ENCODE measurements around the gene CTBP1.

CTBP1 gene

GRCh38 chr4:1193206-1194009 lies 55.5 kb downstream of the CTBP1 start:
- DNase-seq, result no peak

DNA sequence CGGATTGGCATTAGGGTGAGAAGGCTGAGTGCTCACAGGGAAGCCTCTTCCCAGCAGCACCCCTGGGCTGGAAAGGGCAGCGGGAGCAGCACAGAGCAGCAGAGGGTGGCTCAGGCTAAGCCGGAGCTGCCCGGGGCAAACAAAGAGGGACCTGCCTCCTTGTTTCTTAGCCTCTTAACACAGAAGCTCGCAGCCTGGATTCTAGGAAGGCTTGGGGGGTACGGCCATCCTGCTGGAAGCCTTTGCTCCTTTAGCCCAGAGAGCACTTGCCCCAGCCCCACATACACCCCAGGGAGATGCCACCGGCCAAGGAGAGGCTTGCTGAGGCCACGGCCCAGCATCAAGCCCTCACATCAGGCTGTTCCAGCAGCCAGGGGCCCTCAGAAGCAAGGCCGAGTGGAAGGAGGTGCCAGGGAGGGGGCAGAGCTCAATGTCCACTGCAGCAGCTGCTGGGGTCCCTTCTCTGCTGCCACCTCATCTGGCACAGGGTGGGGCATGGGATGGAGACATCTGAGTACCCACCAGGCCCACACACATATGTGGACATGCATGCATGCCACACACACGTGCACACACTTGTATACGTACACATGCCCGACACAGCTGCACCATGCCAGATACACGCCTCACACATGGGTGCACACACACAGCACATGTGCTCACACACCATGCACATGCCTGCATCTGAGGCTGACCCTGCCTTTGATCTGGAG lies 56.3 kb downstream of the CTBP1 start:
- no peak for DNase-seq

- peak; percentile 88 for DNase-seq
These were observed 56.8 kb downstream of the CTBP1 start for GRCh38 chr4:1192091-1192492.

- no peak for DNase-seq
These were observed 57.3 kb downstream of the CTBP1 start for GRCh38 chr4:1191621-1192020.

DNA sequence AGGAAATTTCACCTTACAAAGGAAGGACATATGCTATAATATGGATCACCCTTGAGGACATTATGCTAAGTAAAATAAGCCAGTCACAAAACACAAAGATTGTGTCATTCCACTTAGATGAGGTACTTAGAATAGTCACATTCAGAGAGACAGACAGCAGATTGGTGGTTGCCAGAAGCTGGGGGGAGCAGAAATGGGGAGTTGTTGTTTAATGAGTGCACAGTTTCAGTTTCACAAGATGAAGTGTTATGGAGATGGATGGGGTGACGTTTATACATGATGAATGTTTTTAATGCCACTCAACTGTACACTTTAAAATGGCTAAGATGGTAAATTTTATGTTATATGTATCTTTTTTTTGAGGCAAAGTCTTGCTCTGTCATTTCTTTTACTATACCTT lies 61.7 kb downstream of the CTBP1 start:
- no peak for DNase-seq

- peak; percentile 2 for DNase-seq
These were observed 64.8 kb downstream of the CTBP1 start for GRCh38 chr4:1183985-1184773.

DNA sequence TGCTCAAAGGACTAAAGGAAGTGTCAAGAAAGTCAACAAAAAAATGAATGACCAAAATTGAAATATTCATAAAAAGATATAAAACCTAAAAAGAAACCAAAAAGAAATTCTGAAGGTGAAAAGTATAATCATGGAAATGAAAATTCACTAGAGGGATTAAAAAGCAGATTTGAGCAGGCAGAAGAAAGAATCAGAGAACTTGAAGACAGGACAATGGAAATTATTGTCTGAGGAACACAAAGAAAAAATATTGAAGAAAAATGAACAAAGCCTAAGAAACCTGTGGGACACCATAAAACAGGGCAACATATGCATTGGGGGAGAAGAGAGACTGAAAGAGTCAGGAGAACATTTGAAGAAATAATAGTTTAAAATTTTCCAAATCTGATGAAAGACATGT lies 66.6 kb downstream of the CTBP1 start:
- no peak for DNase-seq

- no peak for DNase-seq
These were observed 68.3 kb downstream of the CTBP1 start for GRCh38 chr4:1180663-1181062.

DNA sequence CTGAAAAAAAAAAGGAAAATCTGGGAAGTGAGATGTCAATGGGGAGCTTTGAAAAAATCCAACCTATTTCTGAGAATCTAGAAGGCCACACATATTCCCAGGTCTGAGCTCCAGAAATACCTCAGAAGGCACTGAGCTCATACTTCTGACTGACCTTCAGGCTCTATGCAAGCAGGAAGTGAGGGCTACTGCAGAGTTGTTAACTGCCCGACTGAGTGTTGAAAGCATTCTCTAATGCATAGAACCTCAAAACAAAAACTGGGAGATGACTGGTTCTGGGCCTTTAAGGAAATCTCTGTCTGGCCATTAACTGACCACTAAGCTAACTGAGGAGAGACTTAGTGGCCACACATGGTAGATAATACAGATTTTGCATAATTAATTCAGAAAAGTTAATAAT lies 69.0 kb downstream of the CTBP1 start:
- DNase-seq, result no peak

DNA sequence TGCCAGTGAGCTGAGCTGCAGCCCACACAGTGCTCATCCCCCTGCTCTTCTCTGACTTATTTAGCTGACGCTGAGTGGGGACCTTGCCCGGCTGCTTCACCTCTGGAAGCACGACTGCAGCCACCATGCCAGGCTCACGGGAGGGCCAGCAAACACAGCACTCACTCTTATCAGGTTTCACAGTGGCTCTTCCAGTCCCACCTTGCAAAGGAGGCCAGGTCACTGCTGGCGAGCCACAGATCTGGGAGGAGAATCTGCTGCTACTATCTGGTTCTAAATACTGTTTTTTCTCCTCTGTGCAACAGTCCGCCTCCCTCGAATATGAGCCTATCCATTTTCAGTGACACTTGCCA lies 69.9 kb downstream of the CTBP1 start:
- no peak for DNase-seq

DNA sequence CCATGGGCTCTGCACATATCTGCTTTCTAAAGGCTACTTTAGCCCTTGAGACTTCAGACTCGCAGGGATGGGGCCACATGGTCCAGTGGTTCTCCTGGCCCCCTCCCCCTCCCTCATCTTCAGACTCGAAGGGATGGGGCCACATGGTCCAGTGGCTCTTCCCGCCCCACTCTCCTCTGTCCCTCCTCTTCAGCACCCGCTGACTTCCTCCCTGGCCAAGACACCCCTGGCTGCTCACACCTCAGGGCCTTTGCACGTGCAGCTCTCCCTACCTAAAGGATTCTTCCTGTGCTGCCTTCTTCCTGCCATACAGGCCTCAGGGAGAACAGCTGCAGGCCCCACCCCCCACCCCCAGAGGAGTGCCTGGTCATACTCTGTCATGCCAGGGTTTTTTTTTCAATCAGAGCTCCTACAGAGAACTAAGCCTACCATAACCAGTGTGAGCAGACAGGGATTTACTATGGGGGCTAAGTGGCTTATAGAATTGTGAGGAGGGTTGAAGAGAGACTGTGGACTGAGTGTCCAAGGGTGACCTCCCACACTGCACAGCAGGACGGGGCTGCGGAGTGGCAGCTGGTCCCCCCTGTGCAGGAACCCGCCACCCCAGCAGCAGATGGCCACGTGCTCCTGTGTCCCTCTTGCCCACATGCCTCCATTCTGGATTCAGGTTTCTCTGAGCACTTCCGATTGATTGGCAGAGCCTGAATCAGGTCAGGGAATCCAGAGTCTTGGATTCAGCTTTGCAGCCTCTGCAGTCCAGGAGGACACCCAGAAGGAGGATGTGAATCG lies 70.4 kb downstream of the CTBP1 start:
- DNase-seq, result no peak

GRCh38 chr4:1177274-1178141 lies 71.4 kb downstream of the CTBP1 start:
- DNase-seq, result no peak

- DNase-seq, result no peak
These were observed 72.3 kb downstream of the CTBP1 start for GRCh38 chr4:1176398-1177273.

GRCh38 chr4:1175635-1176229 lies 73.2 kb downstream of the CTBP1 start:
- no peak for DNase-seq

DNA sequence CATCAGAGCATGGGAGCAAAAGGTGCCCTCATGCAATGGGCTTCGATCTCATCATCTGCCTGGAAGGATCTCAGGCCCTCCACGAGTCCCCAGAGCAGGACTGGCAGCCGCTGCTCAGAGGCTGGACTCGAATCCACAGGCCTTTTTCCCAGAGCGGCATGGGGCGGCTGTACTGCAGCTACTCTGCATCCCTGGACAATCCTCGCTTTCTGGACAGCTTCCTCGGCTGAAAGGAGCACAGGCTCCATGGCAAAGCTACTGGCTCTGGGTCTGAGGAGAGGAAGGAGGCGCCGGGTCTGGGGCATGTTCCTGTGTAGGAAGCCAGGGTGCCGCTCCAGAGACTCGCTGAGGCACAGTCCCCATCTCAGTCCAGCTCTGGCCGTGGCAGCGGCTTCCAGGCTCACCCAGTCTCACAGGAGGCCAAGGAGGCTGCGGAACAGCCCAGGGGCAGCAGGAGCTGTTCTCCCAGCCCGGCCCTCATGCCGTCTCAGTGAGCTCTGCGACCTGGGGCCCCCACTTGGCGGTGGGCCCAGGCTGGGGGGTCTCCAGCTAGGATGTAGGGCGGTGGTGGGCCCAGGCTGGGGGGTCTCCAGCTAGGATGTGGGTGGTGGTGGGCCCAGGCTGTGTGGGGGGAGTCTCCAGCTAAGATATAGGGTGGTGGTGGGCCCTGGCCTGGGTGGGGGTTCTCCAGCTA lies 73.8 kb downstream of the CTBP1 start:
- no peak for DNase-seq

DNA sequence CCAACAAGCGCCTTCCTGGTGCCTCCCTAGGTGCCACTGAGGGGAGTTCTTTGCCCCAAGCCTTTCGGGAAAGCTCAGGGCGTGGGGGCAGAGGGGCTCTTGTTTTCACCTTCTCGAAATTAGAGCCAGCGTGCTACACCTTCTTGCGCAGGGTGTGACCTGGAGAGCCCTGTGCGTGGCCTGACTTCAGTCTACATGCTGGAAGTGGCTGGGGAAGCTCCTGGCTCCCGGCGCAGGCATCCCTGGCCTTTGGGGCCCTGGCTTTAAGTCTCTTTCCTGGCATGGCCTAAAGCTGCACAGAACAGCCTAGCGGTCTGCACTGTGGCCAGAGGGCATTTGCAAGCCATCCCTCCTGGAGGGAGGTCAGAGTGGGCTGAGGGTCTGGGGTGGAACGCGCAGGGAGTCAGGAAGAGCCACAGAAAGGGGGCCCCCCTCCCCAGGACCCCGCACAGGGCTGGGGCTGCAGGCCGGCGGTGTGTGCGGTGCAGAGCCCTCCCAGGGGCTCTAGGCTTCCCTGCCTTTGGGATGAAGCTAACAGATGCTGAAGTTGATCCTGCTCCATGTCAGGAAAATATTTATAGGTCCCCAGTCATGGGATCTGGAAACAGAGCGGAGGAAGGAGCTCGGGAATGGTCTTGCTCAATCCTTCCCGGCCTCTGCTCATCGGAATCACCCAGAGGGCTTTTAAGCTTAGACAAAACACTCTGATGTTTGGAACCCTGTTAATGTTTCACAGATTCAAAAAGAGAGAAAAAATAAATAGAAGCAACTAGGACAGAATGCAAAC lies 75.8 kb downstream of the CTBP1 start:
- no peak for DNase-seq

GRCh38 chr4:1172228-1172851 lies 76.6 kb downstream of the CTBP1 start, which contains the start of gene SPON2:
SPON2 (minus strand) TSS chr4:1172583.
- no peak for DNase-seq
